ENCODE data around the gene PIP5K1B. TPM values are rescaled to one million over a fixed set of nuclear protein-coding genes. Genes with fewer than 3 reads are reported as not detected.

The PIP5K1B gene
- total and polyA plus RNA-seq, 2 experiments from 2014 or later = 3.7 to 10.2 TPM

DNA sequence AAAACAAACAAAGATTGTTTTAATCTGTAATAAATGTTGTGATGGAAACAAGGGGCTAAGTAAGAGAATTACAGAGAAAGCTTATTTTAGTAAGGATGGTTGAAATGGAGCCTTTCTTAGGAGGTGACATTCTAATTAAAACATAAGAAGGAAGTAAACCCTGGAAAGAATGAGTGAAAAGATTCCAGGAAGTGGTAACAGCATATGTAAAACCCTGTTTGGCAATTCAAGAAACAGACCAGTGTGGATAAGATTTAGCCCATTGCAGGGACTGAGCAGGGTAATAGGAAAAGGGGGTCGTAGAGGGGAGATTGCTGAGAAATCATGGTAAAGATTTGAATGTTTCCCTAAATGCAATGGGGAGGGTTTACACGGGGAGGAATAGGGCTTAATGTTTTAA, 21.6 kb upstream of the PIP5K1B start:
- Histone ChIP-seq H3K9me2 (replicated peaks; ENCODE audit: insufficient read depth) (no peaks in the 10 kb centered on the region), H3K4me2 (no peak overlapping the region), H3K4me1 (ENCODE audit: insufficient read depth) (no peaks in the 10 kb centered on the region), H3K4me3 (no peak overlapping the region), H2AFZ (no peak overlapping the region), H3K36me3 (replicated peaks; ENCODE audit: insufficient read depth, low read depth) (no peaks in the 10 kb centered on the region), H3K27me3 (peaks cover 16% of the 10 kb centered on the region), H3K27ac (no peak overlapping the region), H3K79me2 (no peaks in the 10 kb centered on the region), H3K9me3 (ENCODE audit: low read depth) (no peaks in the 10 kb centered on the region), H4K20me1 (ENCODE audit: insufficient read depth, poor library complexity, severe bottlenecking) (no peaks in the 10 kb centered on the region)
- TF ChIP-seq EZH2 (IDR thresholded peaks at IDR 0.05; ENCODE audit: borderline replicate concordance) (no peak), EZH2phosphoT487 (IDR thresholded peaks at IDR 0.05; ENCODE audit: low read depth, severe bottlenecking, unreplicated experiment) (no peak)
- no peak for DNase-seq (ENCODE audit: low spot score)
- WGBS (ENCODE audit: low lambda C conversion rate, missing lambda C conversion rate) = 63% methylated on average over 2 of the region's 2 CpGs

DNA sequence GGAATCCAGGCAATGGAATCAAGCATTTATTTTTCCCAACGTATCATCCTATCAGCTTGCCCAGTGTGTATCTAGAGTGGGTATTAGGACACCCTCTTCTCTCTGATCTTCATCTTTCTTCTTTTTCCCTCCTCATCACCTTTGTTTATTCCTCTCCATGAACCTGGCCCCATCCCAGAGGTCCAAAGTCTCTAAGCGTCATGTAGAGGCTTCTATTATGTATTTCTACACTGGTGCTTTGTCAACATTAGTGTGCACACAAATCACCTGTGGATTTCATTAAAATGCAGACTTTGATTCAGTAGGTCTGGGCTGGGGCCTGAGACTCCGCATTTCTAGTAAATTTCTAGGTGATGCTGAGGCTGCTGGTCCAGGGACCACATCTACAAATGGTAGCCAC, 19.8 kb upstream of the PIP5K1B start:
- Histone ChIP-seq H3K4me2 (no peak overlapping the region), H4K20me1 (ENCODE audit: insufficient read depth, poor library complexity, severe bottlenecking) (no peaks in the 10 kb centered on the region), H3K9me3 (ENCODE audit: low read depth) (no peaks in the 10 kb centered on the region), H3K4me1 (ENCODE audit: insufficient read depth) (no peaks in the 10 kb centered on the region), H3K79me2 (no peaks in the 10 kb centered on the region), H3K27me3 (peaks cover 13% of the 10 kb centered on the region), H3K9me2 (replicated peaks; ENCODE audit: insufficient read depth) (no peaks in the 10 kb centered on the region), H3K27ac (no peak overlapping the region), H2AFZ (no peak overlapping the region), H3K36me3 (replicated peaks; ENCODE audit: insufficient read depth, low read depth) (no peaks in the 10 kb centered on the region), H3K4me3 (no peak overlapping the region)
- TF ChIP-seq EZH2phosphoT487 (IDR thresholded peaks at IDR 0.05; ENCODE audit: low read depth, severe bottlenecking, unreplicated experiment) = no peak
- no peak for TF ChIP-seq EZH2 (IDR thresholded peaks at IDR 0.05; ENCODE audit: borderline replicate concordance)
- no peak for TF ChIP-seq CTCF (IDR thresholded peaks at IDR 0.05; ENCODE audit: poor library complexity)
- DNase-seq (ENCODE audit: low spot score) = no peak
- 77% methylated on average over 3 of the region's 3 CpGs for WGBS (ENCODE audit: low lambda C conversion rate, missing lambda C conversion rate)

GRCh38 chr9:68685770-68686169, 19.3 kb upstream of the PIP5K1B start:
- Histone ChIP-seq H3K36me3 (replicated peaks; ENCODE audit: insufficient read depth, low read depth) (no peaks in the 10 kb centered on the region), H3K79me2 (no peaks in the 10 kb centered on the region), H3K27me3 (peaks cover 8% of the 10 kb centered on the region), H4K20me1 (ENCODE audit: insufficient read depth, poor library complexity, severe bottlenecking) (no peaks in the 10 kb centered on the region), H3K4me2 (no peak overlapping the region), H3K9me2 (replicated peaks; ENCODE audit: insufficient read depth) (no peaks in the 10 kb centered on the region), H3K4me3 (no peak overlapping the region), H3K4me1 (ENCODE audit: insufficient read depth) (no peaks in the 10 kb centered on the region), H3K9me3 (ENCODE audit: low read depth) (no peaks in the 10 kb centered on the region), H3K27ac (no peak overlapping the region), H2AFZ (no peak overlapping the region)
- TF ChIP-seq CTCF (IDR thresholded peaks at IDR 0.05; ENCODE audit: poor library complexity) (peak; percentile 20), EZH2 (IDR thresholded peaks at IDR 0.05; ENCODE audit: borderline replicate concordance) (no peak), EZH2phosphoT487 (IDR thresholded peaks at IDR 0.05; ENCODE audit: low read depth, severe bottlenecking, unreplicated experiment) (no peak)
- no peak for DNase-seq (ENCODE audit: low spot score)
- WGBS (ENCODE audit: low lambda C conversion rate, missing lambda C conversion rate) = 59% methylated on average over 3 of the region's 3 CpGs

DNA sequence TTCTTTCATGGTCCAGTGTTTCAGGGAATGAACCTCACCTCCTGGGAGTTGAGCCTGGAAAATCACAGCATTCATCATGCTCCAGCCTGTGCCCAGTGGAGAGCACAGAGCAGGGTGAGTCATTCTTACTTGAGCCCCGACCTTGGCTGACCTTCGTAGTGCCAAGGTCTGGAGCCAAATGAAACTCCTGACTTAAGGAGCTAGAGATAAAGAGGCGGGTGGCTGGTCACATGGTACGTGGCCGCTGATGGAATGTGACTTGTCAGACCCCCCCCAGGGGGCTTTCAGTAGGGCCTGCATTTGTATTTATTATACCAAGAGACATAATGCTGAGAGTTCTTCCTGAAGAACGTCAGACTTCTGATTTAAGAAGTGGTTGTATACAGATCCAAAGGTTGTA, 15.0 kb upstream of the PIP5K1B start:
- Histone ChIP-seq H3K79me2 (no peaks in the 10 kb centered on the region), H2AFZ (no peak overlapping the region)

More for the DNA sequence above, 15.0 kb upstream of the PIP5K1B start:
- Histone ChIP-seq H3K27me3 (no peaks in the 10 kb centered on the region), H3K36me3 (replicated peaks; ENCODE audit: insufficient read depth, low read depth) (no peaks in the 10 kb centered on the region), H4K20me1 (ENCODE audit: insufficient read depth, poor library complexity, severe bottlenecking) (no peaks in the 10 kb centered on the region), H3K9me2 (replicated peaks; ENCODE audit: insufficient read depth) (no peaks in the 10 kb centered on the region), H3K4me2 (peak overlapping the region; percentile 2), H3K27ac (peak overlapping the region; percentile 12), H3K4me3 (no peak overlapping the region), H3K9me3 (ENCODE audit: low read depth) (no peaks in the 10 kb centered on the region), H3K4me1 (ENCODE audit: insufficient read depth) (no peaks in the 10 kb centered on the region)
- 17% methylated on average over 6 of the region's 6 CpGs for WGBS (ENCODE audit: low lambda C conversion rate, missing lambda C conversion rate)
- TF ChIP-seq EZH2 (IDR thresholded peaks at IDR 0.05; ENCODE audit: borderline replicate concordance) (no peak), EZH2phosphoT487 (IDR thresholded peaks at IDR 0.05; ENCODE audit: low read depth, severe bottlenecking, unreplicated experiment) (no peak), CTCF (IDR thresholded peaks at IDR 0.05; ENCODE audit: poor library complexity) (no peak)
- DNase-seq (ENCODE audit: low spot score) = peak; percentile 73

Data from hepatocyte (in vitro differentiated cells).